Activated gamma-delta T cell (primary cell): ENCODE data around the gene OVCA2.

Experiments used
- DNase-seq: peaks from one replicate; lab custom pipeline; 2025; lab: John Stamatoyannopoulos, UW

OVCA2 gene

DNA sequence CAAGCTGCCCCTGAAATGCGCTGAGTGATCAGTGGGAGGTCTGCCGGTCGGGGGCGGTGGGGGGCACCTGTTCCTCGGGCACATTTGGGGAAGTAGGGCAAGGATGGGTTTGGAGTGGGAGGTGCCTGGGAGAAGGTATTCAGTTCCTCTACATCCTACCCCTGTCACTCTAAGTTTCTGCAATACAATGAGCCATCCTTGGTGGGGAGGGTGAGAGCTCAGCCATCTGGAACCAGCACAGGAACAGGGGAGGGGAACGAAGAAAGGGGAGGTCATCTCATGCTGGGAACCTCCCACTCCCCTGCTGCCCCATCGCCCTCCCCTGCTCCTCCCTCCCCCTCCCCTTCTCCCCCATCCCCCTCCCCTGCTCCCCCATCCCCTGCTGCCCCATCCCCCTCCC, 7.7 kb upstream of the OVCA2 start:
- DNase-seq, result no peak

DNA sequence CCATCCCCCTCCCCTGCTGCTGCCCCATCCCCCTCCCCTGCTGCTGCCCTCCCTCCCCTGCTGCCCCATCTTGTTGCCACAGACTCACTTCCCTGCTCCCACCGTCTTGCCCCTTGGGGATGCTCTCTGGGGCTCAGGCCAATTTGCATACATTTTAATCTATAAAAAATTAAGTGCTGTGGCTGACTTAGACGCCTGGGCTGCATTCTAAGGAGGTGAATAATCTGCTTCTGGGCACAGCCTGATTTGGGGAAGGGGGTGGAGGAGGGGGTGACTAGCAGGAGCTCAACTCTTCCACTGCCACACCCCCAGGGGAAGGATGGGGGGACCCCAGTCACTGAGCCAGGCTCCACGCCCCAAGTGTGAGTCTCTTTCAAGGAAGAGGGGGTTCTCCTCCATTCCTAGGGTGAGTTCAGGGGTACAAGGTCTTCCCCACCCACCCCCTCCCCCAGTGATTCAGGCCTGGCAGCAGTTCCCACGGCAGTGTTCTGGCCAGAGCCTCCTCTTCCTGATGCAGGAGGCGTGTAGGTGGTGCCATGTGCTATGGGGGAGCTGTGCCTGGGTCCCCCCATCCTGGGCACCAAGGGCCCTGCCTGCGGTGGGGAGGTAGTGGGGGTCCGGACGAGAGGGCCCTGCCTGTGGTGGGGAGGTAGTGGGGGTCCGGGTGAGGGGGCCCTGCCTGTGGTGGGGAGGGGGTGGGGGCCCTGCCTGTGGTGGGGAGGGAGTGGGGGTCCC, 6.8 kb upstream of the OVCA2 start:
- DNase-seq, result no peak

DNA sequence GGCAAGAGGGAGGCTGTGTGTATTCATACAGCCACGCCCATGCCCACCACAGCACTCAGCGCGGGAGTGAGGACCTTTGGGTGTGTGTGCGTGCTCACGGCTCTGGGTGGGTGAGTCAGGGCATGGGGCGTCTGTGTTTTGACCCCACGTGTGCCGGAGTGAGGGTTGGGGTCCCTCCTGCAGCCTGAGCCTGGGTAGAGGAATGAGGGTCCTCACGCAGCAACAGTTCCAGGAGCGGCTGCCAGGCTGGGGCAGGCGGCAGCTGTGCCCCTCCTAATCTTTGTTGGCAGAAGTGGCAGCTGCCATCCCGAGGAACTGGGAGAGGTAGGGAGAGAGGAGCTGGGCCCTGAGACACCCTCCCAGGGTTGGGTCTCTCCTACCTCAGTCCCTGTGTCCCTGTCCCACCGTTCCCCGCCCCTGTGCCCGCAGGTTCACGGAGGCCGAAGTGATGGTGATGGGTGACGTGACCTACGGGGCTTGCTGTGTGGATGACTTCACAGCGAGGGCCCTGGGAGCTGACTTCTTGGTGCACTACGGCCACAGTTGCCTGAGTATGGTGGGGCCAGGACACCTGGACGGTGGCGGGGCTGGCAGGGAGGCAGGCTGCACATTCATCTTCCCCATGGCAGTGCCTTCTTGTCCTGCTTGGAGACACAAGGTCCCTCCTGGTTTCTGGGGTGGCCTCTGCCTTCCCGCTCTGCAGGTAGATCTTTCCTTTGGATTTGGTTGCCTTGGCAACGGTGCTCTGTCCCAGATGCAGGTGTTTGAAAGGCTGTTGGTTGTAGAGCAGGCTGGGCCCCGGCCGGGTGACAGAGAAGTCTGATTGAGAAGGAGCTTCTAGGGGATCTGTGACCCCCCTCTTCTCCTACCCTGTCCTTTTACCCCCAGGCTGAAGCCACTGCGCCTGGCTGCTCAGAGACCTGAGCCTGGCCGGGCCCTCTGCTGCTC, 6.0 kb upstream of the OVCA2 start:
- no peak for DNase-seq

DNA sequence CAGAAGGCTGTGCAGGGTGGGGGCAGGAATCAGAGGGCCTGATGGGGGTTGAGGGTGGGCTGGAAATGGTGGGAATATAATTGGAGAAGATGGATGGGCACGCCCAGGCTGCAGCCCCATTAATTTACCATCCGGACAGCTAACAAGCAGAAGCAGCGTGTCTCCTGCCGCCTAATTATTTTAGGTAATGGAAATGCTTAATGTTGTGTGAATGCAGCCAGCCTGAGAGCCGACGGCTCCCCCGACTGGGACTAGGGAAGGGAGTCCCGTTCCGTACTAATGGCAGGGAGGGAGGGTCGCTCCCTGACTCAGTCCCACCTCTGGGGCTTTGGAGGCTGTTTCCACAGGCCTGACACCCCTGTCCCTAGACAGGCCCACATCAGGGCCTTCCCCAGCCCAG, 4.7 kb upstream of the OVCA2 start:
- DNase-seq, result no peak

DNA sequence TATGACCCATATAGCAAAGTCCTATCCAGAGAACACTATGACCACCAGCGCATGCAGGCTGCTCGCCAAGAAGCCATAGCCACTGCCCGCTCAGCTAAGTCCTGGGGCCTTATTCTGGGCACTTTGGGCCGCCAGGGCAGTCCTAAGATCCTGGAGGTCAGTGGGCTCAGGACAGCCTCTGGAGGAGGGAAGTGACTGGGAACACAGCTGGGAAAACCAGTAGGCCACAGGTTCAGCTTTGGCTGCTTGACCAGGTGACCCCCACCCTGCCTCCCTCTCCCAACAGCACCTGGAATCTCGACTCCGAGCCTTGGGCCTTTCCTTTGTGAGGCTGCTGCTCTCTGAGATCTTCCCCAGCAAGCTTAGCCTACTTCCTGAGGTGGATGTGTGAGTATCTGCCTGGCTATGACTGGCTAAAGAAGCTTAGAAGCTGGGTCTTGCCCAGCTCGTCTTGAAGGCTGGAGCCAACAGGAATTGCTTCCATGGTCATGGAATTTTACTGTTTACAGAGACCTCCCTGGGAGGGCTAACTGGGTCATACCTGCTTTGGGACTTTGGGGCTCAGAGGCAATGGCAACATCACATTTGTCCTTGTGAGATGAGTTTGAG, 1.5 kb upstream of the OVCA2 start:
- no peak for DNase-seq

DNA sequence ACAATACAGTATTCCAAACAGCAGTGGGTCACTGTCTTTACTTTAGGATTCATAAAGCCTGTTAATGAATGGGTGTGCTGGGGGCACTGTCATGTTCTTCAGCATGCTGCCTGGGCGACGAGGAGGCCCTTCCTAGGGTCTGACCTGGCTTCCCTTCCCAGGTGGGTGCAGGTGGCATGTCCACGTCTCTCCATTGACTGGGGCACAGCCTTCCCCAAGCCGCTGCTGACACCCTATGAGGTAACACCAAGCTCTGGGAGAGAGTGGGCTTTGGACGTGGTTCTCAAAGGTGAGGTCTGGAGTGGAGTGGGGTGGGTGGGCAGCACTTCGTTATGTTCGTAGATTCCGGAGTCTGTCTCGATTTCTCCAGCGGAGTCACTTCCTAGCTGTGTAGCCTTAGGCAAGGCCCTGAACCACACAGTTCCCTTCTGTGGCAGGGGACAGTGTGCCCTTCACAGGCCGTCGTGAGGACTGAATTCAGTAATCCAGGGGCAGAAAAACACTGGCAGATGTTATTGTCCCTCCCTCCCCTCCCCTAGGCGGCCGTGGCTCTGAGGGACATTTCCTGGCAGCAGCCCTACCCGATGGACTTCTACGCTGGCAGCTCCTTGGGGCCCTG, 771 bp upstream of the OVCA2 start:
- DNase-seq, result no peak

DNA sequence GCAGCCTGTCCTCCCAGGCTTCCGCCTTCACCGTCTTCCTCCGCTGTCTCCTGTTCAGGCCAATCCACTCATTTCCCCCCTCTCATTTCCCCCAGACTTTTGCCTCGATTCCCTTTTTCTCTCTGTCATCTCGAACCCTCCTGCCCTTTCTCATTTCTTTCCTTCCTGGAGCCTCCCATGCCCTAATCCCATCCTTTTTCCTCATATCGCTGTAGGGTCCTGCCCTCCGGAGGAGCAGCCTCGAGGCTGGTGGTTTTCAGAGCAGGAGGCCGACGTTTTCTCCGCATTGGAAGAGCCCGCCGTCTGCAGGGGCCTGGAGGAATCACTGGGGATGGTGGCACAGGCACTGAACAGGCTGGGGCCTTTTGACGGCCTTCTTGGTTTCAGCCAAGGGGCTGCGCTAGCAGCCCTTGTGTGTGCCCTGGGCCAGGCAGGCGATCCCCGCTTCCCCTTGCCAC, 597 bp downstream of the OVCA2 start:
- no peak for DNase-seq

DNA sequence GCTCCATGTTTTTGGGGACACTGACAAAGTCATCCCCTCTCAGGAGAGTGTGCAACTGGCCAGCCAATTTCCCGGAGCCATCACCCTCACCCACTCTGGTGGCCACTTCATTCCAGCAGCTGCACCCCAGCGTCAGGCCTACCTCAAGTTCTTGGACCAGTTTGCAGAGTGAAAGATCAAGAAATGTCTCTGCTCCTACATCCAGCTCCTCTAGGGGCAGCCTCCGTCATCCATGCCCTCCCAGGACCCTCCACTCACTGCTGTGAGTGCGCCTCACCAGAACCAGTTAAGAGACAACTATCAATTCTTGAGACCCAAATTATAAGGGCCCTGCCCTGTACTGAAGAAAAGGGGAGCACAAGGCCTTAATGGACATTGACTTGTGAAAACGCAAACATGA, 1.1 kb downstream of the OVCA2 start:
- no peak for DNase-seq

DNA sequence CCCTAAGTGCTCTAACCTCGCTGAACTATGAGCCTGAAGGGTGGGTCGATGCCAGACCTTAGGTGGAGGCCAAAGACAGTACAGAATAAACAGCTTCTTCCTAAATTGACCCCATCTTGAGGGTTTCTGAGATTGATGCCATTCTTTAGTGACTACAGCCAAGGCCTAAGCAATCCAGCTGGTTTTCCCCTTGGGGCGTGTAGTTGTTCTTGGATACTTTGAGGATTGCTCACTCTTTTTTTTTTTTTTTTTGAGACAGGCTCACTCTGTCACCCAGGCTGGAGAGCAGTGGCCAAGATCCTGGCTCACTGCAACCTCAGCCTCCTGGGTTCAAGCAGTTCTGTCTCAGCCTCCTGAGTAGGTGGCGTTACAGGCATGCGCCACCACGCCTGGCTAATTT, 2.0 kb downstream of the OVCA2 start:
- DNase-seq, result no peak

DNA sequence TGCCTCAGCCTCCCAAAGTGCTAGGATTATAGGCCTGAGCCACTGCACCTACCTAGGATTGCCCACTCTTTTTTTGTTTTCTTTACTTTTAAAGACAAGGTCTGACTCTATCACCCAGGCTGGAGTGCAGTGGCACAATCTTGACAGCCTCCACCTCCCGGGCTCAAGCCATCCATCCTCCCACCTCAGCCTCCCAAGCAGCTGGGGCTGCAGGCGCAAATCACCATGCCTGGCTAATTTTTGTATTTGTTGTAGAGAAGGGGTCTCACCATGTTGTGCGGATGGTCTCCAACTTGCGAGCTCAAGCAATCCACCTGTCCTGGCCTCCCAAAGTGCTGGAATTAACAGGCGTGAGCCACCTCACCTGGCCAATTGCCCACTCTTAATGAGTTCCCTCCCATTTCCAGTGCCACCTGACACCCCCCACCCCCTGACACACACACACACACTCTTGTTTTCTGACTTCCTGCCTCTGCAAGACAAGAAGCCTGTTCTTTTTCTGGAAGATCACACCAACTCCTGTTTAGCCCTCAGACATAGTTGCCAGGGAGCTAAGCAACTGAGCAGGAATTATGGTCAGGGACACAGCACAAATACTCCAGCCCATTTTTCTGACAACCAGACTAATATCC, 2.6 kb downstream of the OVCA2 start:
- no peak for DNase-seq

DNA sequence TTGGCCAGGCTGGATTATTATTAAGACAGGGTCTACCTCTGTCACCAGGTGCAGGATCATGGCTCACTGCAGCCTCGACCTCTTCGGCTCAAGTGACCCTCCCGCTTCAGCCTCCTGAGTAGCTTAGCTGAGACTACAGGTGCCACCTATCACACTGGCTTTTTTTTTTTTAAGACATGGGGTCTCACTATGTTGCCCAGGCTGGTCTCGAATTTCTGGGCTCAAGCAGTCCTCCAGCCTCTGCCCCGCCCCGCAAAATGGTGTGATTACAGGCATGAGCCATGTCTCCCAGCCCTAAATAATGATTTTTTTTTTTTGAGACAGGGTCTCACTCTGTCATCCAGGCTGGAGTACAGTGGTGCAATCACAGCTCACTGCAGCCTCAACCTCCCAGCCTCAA, 5.8 kb downstream of the OVCA2 start:
- DNase-seq, result no peak

DNA sequence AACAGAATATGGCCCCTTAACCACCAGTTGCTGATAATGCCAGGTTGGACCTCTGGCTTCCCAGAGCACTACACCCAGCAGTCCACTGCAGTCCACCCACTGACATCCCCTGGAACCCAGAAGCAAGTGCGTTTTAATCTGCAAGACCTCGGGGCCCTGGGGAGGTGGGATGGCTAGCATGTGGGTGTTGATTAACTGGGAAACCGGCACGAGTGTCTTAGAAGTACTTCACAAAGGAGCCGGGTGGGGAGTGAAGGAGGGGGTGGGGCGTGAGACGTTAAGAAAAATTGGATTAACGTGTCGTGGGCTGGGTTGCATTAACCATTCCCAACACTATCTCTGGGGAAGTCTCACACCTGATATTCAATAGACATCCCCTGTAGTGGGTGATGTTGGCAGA, 7.0 kb downstream of the OVCA2 start:
- no peak for DNase-seq

DNA sequence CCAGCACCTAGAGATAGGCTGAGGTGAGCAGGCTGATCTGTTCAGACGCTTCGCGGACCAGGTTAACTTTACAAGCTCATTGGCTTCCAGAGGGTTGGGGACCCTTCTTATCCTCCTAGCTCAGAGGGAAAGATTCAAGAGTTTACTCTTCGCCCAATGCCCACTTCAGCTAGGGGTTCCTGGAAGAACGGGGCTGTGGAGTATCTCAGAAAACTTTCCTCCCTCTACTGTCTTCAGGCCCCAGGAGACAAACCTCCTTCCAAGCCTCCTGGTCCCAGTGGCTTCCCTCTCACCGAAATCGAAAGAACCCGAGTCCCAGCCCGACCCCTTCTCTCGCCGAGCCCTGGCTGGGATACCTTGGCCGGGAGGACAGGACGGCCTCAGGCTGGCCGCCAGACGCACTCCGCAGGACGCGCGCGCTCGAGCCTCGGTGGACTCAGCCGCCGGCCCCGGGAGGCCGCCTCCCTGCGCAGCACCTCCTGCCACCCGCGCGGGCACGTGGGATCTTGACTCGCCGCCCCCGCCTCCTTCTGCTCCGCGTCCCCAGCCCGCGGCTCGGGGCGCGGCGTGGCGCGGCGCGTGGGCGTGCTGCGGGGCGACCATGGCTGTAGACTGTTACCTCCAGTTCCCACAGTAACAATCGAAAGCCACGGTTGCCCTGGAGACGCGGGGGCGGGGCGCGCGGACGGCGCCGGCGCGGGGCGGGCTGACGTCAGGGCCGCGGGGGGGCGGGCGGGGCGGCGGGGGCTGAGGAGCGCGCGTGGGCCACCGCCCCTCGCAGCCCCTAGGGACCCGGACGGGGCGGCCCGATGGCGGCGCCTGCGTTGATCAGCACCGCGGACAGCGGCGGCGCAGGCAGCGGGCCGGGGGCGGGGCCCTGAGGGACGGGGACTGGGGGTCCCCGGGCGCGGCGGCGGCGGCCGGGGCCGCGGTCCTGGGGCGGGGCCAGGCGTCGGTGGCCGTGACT, 7.8 kb downstream of the OVCA2 start:
- DNase-seq, result peak; percentile 90

DNA sequence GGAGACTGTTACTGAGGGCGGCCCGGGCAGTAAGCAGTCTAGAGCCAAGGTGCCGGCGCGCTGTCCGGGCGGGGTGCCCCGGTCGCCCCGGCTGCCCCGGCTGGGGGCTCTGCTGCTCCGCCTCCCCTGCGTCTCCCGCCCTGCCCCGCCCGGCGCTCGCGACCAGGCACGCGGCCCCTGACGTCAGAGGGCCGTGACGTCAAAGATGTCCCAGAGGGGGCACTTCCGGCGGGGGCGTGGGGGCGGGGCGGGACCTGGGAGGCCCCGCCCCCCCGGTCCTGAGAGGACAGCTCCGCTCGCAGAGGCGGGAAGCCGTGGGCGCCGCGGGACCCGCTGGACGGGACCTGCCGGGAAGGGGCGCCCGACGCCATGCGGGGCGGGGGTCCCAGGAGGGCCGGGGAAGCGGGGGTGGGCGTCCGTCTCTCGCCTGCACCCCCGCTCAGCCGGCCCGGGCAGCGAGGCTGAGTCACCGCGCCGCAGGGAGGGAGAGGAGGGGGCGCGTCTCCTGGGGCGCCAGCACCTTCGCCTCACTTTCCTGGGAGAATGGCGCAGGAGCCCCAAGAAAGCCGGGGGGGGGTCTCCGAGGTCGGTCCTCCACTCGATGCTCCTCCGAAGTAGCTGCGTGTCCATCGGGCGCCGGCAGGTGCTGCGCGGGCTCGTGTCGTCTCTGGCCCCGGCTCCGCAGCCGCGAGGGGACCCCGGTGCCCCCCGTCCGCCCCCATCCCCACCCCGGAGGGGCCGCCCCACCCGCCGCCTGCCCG, 8.7 kb downstream of the OVCA2 start:
- peak; percentile 73 for DNase-seq

DNA sequence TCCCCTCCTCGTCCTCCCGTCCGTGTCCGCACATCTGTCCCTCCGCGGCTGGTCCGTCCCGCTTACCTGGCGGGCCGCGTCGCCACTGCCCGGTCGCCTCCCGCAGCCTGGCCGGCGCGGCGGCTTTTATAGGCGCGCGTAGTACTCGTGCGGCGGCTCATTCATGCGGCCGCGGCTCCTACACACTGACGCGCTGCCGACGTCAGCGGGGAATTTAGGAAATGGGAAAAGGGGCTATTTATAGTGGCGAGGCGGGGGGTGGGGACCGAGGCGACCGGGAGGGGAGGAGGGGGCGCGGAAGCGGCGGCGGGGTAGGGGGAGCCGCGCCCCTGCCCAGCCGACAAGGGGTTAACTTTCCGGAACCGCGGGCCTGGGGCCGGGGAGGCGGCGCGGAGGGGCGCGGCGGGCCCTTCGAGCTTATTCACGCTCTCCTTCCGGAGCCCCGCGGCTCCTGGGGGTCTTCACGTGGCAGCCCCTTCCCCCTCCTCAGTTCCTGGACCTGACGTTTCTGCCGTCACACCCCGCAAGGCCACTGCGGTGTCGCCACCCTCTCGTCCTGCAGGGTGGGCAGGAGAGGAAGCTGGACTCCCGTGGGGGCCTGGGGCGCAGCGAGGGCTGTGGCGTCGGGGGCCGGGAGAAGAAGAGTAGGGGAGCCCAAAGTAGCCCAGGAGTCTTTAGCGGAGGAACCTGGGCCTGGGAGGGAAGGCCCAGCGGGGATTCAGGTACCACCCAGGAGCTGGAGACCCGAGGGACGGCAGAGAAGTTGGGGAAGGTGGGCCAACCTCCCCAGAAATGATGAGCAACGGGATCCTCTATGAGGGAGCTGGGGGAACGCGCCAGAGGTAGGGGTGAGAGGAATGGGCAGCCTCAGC, 9.5 kb downstream of the OVCA2 start:
- no peak for DNase-seq

DNA sequence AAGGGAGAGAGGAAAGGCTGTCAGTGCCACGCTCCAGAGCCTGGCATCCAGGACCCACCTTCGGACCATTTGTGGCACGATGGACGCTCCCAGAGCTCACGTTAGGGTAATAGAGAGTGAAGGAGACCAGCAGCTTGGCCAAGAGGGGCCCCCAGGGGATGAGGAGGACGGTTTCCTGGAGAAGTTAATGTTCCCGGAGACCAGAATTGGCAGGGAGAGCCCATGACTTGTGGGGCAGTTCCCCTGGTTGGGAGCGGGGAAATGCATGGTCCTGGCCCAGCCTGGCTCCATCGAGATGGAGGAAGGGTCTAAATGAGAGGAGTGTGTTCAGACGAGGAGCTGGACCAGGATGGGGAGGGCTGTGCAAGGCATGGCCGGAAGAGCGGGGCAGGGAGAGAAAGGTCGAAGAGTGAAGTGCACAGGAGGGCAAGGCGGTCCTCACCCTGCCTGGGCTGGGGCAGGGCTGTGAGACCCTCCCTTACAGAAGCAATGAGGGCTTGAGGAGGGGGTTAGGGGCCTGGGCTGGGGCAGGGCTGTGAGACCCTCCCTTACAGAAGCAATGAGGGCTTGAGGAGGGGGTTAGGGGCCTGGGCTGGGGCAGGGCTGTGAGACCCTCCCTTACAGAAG, 10.2 kb downstream of the OVCA2 start:
- no peak for DNase-seq

DNA sequence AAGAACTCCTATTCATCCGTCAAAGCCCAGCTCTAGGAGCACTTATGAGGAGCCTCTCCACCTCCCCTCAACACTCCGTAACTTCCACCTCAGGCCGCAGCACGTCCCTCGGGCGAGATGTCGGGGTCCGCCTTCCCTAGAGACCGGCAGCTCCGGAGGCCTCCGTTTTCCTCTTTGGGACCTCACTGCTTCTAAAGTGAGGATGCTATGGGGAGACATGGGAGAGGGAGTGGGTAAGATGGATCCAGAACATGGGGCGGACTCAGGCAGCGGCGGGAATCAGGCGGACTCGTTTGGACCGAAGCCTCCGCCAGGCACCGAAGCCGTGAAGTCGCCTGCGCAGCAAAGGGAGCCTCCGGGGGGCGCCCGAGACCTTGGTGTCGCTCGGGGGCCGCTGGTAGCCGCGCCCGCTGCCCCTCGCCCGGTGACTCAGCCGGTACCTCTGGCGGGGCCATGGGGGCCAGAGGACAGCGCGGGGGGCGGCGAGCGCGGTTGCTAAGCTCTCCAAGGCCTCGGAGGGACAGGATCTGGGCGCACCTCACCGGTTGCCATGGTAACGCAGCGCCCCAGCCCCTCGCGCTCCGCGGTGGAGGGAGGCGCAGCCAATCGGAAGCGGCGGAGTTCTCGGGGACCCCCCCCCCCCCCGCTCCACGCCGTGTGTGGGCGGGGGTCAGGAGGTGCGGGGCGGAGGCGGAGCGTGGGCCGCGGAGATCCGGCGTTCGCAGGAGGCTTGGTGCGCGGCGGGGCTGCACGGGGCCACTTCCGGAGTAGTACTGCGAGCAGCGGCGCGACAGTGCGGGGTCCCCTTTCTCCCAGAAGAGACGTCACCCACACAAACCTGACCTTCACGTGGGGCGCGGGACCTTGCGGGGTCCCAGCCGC, 11.8 kb downstream of the OVCA2 start:
- DNase-seq, result peak; percentile 89

DNA sequence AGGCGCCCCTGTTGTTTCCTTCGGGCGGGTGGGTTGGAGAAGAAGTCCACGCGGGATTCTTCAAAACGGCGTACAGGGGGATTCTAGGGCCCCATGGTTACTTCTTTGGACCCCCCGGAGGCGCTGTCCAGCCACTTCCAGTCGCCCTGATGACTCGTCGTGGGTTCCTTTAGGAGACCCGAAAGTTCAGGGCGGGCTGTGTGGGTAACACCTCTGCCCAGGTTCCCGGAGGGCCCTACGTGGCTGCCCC, 12.4 kb downstream of the OVCA2 start:
- DNase-seq, result no peak
